Esophagus muscularis mucosa (tissue), 3 donors: Measurements from ENCODE around the gene LEAP2.

Source experiments
- POLR2A ChIP-seq: fragments of 450-650 bp; IDR thresholded peaks from one replicate; pipeline ENCODE4 v1.6.1; 2017; ENCODE audit warnings: antibody characterized with exemption, moderate library complexity, mild to moderate bottlenecking, low read depth
- TF ChIP-seq, protein P1 (sequence below), 3 experiments: fragments of 200-600 bp in 2 of 3; fragments of 450-650 bp in 1 of 3; sonication (generic) in 2 of 3; IDR thresholded peaks; one replicate each; pipeline ENCODE4 v1.5.1; 2017 to 2019; ENCODE audit warnings: antibody characterized with exemption in 3 of 3, mild to moderate bottlenecking in 2 of 3, moderate library complexity in 1 of 3

DNA sequence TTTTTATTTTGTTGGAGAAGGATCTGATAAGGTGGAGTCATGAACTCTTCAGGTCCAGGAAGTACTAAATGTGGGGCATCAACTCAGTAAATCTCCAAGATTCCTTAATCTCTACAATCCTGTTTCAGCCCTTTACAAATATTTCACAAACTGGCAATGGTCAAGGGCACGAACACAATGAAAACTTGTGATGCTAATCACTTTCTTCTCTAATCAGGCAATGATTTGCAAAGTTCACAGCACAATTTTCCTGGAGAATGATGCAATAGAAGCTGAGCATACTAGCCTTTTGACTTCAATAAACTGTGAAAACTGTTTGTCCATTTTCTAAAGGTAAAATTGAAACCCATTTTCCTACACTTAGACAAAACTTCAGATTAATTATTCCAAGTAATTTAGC lies 24.1 kb upstream of the LEAP2 start:
- TF ChIP-seq, protein P1, sequence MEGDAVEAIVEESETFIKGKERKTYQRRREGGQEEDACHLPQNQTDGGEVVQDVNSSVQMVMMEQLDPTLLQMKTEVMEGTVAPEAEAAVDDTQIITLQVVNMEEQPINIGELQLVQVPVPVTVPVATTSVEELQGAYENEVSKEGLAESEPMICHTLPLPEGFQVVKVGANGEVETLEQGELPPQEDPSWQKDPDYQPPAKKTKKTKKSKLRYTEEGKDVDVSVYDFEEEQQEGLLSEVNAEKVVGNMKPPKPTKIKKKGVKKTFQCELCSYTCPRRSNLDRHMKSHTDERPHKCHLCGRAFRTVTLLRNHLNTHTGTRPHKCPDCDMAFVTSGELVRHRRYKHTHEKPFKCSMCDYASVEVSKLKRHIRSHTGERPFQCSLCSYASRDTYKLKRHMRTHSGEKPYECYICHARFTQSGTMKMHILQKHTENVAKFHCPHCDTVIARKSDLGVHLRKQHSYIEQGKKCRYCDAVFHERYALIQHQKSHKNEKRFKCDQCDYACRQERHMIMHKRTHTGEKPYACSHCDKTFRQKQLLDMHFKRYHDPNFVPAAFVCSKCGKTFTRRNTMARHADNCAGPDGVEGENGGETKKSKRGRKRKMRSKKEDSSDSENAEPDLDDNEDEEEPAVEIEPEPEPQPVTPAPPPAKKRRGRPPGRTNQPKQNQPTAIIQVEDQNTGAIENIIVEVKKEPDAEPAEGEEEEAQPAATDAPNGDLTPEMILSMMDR (IDR thresholded peaks at IDR 0.05), result no peak
- TF ChIP-seq POLR2A, result no peak
